H7 (cell line): ENCODE results near the gene TAF4B. TPM values are rescaled to one million over a fixed set of nuclear protein-coding genes. Genes with fewer than 3 reads are reported as not detected.
A peak's percentile ranks its signal among the peaks of the same experiment; 100 is the strongest.
"Not testable (repeated sequence)": the region's sequence is repeated elsewhere in the genome, so short reads cannot be mapped to it uniquely, and the experiment has no call there.

ENCODE experiments used
- DNase-seq: peaks from one replicate; pipeline ENCODE4 v3.0.0; 2012
- H3K27me3 ChIP-seq: 2 replicates; pipeline ENCODE4 v1.6.0; 2011; ENCODE audit warnings: mild to moderate bottlenecking, low read length; ENCODE audit not compliant: control insufficient read depth, insufficient read depth
- H3K36me3 ChIP-seq: replicated peaks from 2 replicates; pipeline ENCODE4 v1.5.1; 2011; ENCODE audit warnings: low read length; ENCODE audit not compliant: control insufficient read depth, insufficient read depth
- H3K4me3 ChIP-seq: 2 replicates; pipeline ENCODE4 v1.5.1; 2011; ENCODE audit warnings: low read depth, mild to moderate bottlenecking, control low read depth, low read length, moderate library complexity; ENCODE audit not compliant: insufficient read depth
- total RNA-seq: library from RNA; depleted of rRNA; stranded (reverse); fragments of >200 nt; shearing (Covaris generic); gene quantifications from 2 replicates; pipeline ENCODE4 v1.2.3, GENCODE V29; 2014

The TAF4B gene
- total RNA-seq, 1 experiment from 2014 or later = 19.1 TPM

GRCh38 chr18:26225022-26225693, 1.1 kb upstream of the TAF4B start:
- no peak for DNase-seq
- no peaks in the 10 kb centered on the region for H3K36me3 ChIP-seq

GRCh38 chr18:26225915-26226228, 373 bp upstream of the TAF4B start:
- Histone ChIP-seq H3K4me3 (peak overlapping the region; percentile 27), H3K27me3 (no peaks in the 10 kb centered on the region; the same call in 1 of the 2 replicates), H3K36me3 (no peaks in the 10 kb centered on the region)
- DNase-seq = no peak

More at GRCh38 chr18:26225022-26225693, 1.1 kb upstream of the TAF4B start:
- no peak overlapping the region for H3K4me3 ChIP-seq
- H3K27me3 ChIP-seq = no peaks in the 10 kb centered on the region; the same call in 1 of the 2 replicates

GRCh38 chr18:26227051-26227670, 916 bp downstream of the TAF4B start:
- Histone ChIP-seq H3K4me3 (peak overlapping the region; percentile 91), H3K27me3 (no peaks in the 10 kb centered on the region; the same call in 1 of the 2 replicates), H3K36me3 (no peaks in the 10 kb centered on the region)
- DNase-seq = no peak

- Histone ChIP-seq H3K27me3 (no peaks in the 10 kb centered on the region; the same call in 1 of the 2 replicates), H3K36me3 (no peaks in the 10 kb centered on the region), H3K4me3 (no peak overlapping the region)
- no peak for DNase-seq
These were observed 2.5 kb downstream of the TAF4B start for GRCh38 chr18:26228562-26229260.

- Histone ChIP-seq H3K4me3 (no peak overlapping the region), H3K27me3 (no peaks in the 10 kb centered on the region; the same call in 1 of the 2 replicates), H3K36me3 (no peaks in the 10 kb centered on the region)
- DNase-seq = no peak
These were observed 4.3 kb downstream of the TAF4B start for GRCh38 chr18:26230497-26230896.

GRCh38 chr18:26233208-26233607, 7.0 kb downstream of the TAF4B start:
- no peaks in the 10 kb centered on the region for H3K27me3 ChIP-seq
- H3K36me3 ChIP-seq = no peaks in the 10 kb centered on the region
- DNase-seq = no peak
- H3K4me3 ChIP-seq = no peak overlapping the region

- not testable (repeated sequence) for H3K27me3 ChIP-seq, H3K36me3 ChIP-seq, DNase-seq, H3K4me3 ChIP-seq
These were observed 11.1 kb downstream of the TAF4B start for GRCh38 chr18:26237363-26237762.

- not testable (repeated sequence) for H3K27me3 ChIP-seq, DNase-seq, H3K4me3 ChIP-seq, H3K36me3 ChIP-seq
These were observed 12.5 kb downstream of the TAF4B start for GRCh38 chr18:26238718-26239117.

- not testable (repeated sequence) for H3K27me3 ChIP-seq, H3K4me3 ChIP-seq, DNase-seq, H3K36me3 ChIP-seq
These were observed 16.1 kb downstream of the TAF4B start for GRCh38 chr18:26242392-26242791.

GRCh38 chr18:26245434-26245833, 19.2 kb downstream of the TAF4B start:
- not testable (repeated sequence) for H3K36me3 ChIP-seq, DNase-seq, H3K4me3 ChIP-seq, H3K27me3 ChIP-seq

- DNase-seq = no peak
- Histone ChIP-seq H3K36me3 (no peaks in the 10 kb centered on the region), H3K27me3 (no peaks in the 10 kb centered on the region), H3K4me3 (no peak overlapping the region)
These were observed 26.2 kb downstream of the TAF4B start for GRCh38 chr18:26252411-26252810.

- DNase-seq, H3K36me3 ChIP-seq: not testable (repeated sequence)
These were observed 28.6 kb downstream of the TAF4B start for GRCh38 chr18:26254808-26255207.

GRCh38 chr18:26255695-26256622, 29.7 kb downstream of the TAF4B start:
- H3K4me3 ChIP-seq = no peak overlapping the region
- no peaks in the 10 kb centered on the region for H3K27me3 ChIP-seq

More at GRCh38 chr18:26254808-26255207, 28.6 kb downstream of the TAF4B start:
- H3K27me3 ChIP-seq, H3K4me3 ChIP-seq: not testable (repeated sequence)

GRCh38 chr18:26258711-26259110, 32.5 kb downstream of the TAF4B start:
- Histone ChIP-seq H3K27me3 (no peaks in the 10 kb centered on the region), H3K36me3 (no peaks in the 10 kb centered on the region), H3K4me3 (no peak overlapping the region)
- DNase-seq = no peak

More at GRCh38 chr18:26255695-26256622, 29.7 kb downstream of the TAF4B start:
- no peaks in the 10 kb centered on the region for H3K36me3 ChIP-seq
- DNase-seq = no peak
